HG03378 (cell line): ENCODE results near the gene RNF207.
A peak's percentile ranks its signal among the peaks of the same experiment; 100 is the strongest.
"Not testable (repeated sequence)": the region's sequence is repeated elsewhere in the genome, so short reads cannot be mapped to it uniquely, and the experiment has no call there.

Experiments used
- ATAC-seq: cut with Tn5 transposase; IDR thresholded peaks from one replicate; pipeline ENCODE4 v1.9.1; 2021; ENCODE audit warnings: mild to moderate bottlenecking, moderate library complexity; ENCODE audit not compliant: unreplicated experiment

The RNF207 gene

GRCh38 chr1:6199298-6200187 is 6.4 kb upstream of the RNF207 start, which contains the start of gene RPL22:
TSS of gene RPL22 (minus strand) at chr1:6199595. CDS start at chr1:6199573, 22 bp downstream.
- ATAC-seq, result peak; percentile 85

GRCh38 chr1:6200188-6200809 is 5.6 kb upstream of the RNF207 start:
- no peak for ATAC-seq

- no peak for ATAC-seq
These were observed 3.7 kb upstream of the RNF207 start for GRCh38 chr1:6202256-6202655.

DNA sequence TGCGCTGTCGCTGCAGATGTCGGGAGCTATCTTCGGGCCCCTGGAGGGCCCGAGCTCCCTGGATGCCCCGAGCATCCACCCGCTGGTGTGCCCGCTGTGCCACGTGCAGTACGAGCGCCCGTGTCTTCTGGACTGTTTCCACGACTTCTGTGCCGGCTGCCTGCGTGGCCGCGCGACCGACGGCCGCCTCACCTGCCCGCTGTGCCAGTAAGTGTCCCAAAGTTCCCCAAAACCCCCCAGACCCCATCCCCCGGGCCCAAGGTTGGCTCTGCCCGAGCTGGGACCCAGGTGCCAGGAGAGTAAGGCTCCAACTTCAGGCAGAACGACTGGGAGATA is 569 bp downstream of the RNF207 start:
- no peak for ATAC-seq

GRCh38 chr1:6207075-6207885 is 1.4 kb downstream of the RNF207 start:
- ATAC-seq, result no peak

DNA sequence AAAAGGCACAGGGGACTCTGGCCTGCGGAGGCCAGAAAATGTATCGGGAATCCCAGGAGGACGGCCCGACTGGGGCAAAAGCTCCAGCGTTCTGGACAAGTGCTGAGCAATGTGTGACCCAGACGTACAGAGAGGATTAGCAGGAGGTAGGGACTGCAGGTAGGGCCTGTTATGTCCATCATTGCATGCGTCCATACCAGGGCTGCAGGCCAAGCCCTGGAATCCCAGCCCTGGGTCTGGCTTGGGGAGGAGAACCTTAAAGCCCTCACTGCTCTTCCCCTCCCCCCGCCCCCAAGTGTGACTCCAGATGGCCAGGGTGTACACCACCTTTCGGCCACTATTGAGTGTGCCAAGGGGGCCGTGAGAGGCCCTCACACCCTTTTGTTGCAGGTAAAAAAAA is 2.0 kb downstream of the RNF207 start:
- ATAC-seq, result no peak

- ATAC-seq, result no peak
These were observed 3.1 kb downstream of the RNF207 start for GRCh38 chr1:6208723-6209660.

DNA sequence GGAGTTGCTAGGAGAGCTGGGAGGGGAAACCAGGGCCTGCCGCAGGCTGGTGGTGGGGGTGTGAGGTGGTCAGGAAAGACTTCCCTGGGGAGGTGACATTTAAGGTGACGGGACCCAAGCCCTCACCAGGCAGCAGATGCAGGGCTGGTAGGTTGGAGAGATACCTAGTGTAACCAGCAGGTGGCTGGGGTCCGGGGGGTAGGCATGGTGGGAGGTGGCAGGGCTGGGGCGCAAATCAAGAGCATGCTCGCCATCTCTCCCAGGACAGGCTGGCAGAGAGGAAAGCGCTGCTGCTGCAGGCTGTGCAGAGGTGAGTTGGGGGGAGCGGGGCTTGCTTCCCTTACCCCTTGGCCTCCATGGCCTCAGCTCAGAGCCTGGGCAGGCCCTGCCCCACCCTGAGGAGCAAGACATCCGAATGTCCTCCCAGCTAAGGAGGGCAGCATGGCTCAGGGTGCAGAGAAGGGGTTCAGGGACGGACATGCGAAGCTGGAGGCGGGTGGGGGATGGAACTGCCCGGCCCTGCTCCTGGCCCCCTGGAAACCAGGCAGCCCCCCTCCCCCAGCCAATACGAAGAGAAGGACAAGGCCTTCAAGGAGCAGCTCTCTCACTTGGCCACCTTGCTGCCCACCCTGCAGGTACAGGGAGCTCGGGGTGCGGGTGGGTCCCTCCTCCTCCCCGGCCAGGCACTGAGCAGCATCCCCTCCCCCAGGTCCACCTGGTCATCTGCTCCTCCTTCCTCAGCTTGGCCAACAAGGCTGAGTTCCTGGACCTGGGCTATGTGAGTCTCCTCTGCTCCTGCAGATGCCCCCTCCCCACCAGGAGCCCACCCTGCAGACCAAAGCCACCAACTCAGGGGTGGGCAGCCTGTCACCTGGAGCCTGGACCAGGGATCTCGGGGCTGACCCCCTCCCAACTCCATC is 4.0 kb downstream of the RNF207 start:
- no peak for ATAC-seq

DNA sequence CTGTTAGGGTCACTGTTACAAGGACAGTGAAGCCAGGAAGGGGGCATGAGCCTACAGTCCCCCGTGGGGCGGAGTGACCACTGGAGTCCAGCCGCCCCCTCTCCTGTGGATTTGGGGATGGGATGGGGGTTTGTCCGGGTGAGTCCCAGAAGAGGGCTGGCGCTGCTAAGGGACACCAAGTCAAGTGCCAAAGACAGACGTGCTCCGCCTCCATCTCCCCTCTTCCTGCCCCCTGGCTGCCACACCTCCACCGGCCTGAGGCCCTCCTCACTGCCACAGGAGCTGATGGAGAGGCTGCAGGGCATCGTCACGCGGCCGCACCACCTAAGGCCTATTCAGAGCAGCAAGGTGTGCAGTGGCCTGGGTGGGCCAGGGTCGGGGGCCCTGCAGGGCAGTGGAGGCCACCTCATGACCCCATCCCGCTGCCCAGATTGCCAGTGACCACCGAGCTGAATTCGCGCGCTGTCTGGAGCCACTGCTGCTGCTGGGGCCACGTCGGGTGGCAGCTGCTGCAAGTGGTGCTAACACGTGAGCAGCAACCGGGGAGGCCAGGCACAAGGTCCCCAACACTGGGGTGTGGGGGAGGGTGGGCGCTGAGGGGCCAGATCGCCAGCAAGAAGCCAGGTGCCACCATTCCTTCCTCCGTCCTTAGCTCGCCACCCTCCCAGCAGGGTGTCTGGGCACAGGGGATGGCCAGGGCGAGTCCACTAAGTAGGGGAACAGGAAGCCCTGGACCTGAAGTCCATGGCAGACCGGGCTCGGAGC is 4.9 kb downstream of the RNF207 start:
- no peak for ATAC-seq

DNA sequence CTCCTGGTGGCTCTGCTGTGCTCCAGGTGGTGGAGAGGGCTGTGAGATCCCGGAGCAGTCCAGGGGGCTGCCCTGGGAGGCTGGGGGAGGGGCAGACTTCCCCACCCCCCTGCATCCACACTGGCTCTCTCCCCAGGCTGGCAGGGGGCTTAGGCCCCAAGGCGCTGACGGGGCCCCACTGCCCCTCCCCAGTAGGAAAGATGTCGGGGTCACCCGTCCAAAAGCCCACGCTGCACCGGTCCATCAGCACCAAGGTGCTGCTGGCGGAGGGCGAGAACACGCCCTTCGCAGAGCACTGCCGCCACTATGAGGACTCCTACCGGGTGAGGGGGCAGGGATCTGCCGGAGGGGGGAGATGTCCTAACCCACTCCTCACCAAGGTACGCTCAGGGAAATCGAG is 5.8 kb downstream of the RNF207 start:
- no peak for ATAC-seq

DNA sequence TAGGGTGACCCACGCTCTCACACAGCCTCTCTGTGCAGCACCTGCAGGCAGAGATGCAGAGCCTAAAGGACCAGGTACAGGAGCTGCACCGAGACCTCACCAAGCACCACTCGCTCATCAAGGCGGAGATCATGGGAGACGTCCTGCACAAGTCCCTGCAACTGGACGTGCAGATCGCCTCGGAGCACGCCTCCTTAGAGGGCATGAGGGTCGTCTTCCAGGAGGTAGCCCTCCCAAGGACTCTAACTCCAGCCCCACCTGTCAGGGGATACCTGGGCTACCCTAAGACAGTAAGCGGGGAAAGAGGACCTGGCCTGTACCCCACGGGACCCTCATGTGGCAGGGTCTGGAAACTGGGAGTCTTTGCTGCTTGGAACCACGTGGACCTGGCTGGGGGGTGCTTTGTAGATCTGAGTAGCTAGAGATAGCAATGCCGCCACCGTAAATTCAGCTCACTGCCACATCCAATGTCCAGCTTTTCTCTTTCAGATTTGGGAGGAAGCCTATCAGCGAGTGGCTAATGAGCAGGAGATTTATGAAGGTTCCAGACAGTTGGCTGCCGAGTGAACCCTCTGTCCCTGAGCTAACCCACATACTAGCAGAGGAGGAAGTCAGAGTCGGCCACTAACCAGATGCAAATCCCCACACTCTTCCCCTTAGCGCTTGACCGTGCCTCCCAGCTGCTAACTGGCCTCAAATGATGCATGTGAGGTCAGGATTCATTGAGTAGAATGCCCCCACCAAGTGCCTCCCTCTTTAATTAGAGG is 6.5 kb downstream of the RNF207 start:
- no peak for ATAC-seq

- no peak for ATAC-seq
These were observed 12.7 kb downstream of the RNF207 start for GRCh38 chr1:6218375-6219164.

- not testable (repeated sequence) for ATAC-seq
These were observed 13.7 kb downstream of the RNF207 start for GRCh38 chr1:6219641-6220040.

- no peak for ATAC-seq
These were observed 14.3 kb downstream of the RNF207 start for GRCh38 chr1:6220236-6220635.

- no peak for ATAC-seq
These were observed 15.4 kb downstream of the RNF207 start for GRCh38 chr1:6221210-6221784.

DNA sequence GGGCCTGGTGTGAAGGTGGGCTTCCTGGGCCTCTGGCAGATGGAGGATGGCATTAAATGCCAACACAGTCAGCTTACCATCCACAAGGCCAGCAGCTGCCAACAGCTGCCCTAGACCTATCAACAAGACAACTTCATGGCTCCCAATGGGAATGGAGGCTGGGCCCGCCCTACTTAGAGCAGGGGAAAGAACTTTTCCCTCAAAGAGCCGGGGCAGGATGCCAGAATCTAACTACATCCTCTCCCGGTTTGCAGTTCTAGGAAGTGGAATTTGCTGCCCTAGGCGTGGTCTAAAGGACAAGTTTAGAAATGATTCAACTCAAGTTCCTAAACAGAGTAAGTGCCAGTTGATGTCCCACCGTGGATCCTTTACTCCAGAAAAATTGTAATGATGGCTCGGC is 16.7 kb downstream of the RNF207 start:
- ATAC-seq, result no peak

DNA sequence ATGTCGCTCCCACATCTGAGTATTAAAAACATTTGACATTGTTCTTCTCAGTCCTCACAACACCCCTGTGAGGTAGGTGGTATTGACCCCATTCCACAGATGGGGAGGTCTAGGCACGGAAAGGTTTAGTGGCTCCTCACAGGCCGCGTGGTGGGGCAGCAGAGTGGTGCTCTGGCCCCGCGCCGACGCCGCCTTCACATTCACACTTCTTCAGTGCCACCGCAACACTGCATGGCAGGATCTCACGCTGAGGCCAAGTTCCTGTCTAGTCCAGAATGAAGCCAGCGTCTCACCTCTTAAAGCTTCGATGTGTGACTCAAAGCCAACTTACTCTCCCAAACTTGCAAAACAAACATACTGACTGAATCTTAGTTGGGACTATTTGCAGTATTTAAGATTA is 17.7 kb downstream of the RNF207 start:
- ATAC-seq, result no peak
